Gastroesophageal sphincter (tissue), 3 donors: ENCODE measurements around the gene CDK5.

Experiments used
- CTCF ChIP-seq, 4 experiments: fragments of 200-600 bp in 2 of 4; fragments of 450-650 bp in 2 of 4; sonication (generic) in 1 of 4; IDR thresholded peaks; one replicate each; pipeline ENCODE4 v1.5.1; 2017 to 2019; ENCODE audit warnings: antibody characterized with exemption in 4 of 4, mild to moderate bottlenecking in 2 of 4, moderate library complexity in 2 of 4
- EP300 ChIP-seq: sonication (generic); formaldehyde crosslinking; IDR thresholded peaks from one replicate; pipeline ENCODE4 v1.6.1; 2017; ENCODE audit warnings: antibody characterized with exemption, mild to moderate bottlenecking
- POLR2A ChIP-seq, 2 donors: fragments of 450-650 bp; IDR thresholded peaks; one replicate each; pipeline ENCODE4 v1.6.1; 2017; ENCODE audit warnings: antibody characterized with exemption in 2 of 2, mild to moderate bottlenecking in 2 of 2, moderate library complexity in 1 of 2
- POLR2AphosphoS5 ChIP-seq: sonication (generic); formaldehyde crosslinking; IDR thresholded peaks from one replicate; pipeline ENCODE4 v1.6.1; 2017; ENCODE audit warnings: antibody characterized with exemption

- TF ChIP-seq CTCF (IDR thresholded peaks at IDR 0.05) (no peak), EP300 (no peak), POLR2A (IDR thresholded peaks at IDR 0.05) (no peak), POLR2AphosphoS5 (no peak)
Observed at GRCh38 chr7:151062111-151062398, 4.4 kb upstream of the CDK5 start.
